H1 (cell line): Measurements from ENCODE around the gene COL26A1. TPM values are rescaled to one million over a fixed set of nuclear protein-coding genes. Genes with fewer than 3 reads are reported as not detected.

Experiments
- ASH2L ChIP-seq: fragments of 200-600, 300-600 bp; sonication (generic); IDR thresholded peaks from one replicate; pipeline ENCODE4 v1.7.1; 2017; ENCODE audit warnings: low read length
- E2F6 ChIP-seq: IDR thresholded peaks from 2 replicates; pipeline ENCODE4 v1.6.1; 2012; ENCODE audit warnings: inconsistent platforms
- EP300 ChIP-seq, 2 experiments: IDR thresholded peaks; 1 replicate in 1 of 2; 2 replicates in 1 of 2; pipeline ENCODE4 v1.6.1; 2011 to 2012; ENCODE audit warnings: low read depth in 2 of 2, low read length in 2 of 2, mild to moderate bottlenecking in 2 of 2, borderline replicate concordance in 1 of 2, inconsistent platforms in 1 of 2, moderate library complexity in 1 of 2
- JUND ChIP-seq: IDR thresholded peaks from 2 replicates; pipeline ENCODE4 v1.6.1; 2011; ENCODE audit warnings: mild to moderate bottlenecking, improper control_type of control experiment, low read length
- polyA plus RNA-seq, 7 experiments: library from polyadenylated mRNA; depleted of rRNA in 3 of 7; stranded (reverse) in 5 of 7; unstranded in 2 of 7; fragments of >200 nt in 5 of 7; fragments of 200-250 nt in 2 of 7; gene quantifications; 1 replicate in 5 of 7; 2 replicates in 1 of 7; 4 replicates in 1 of 7; pipeline versions ENCODE4 v1.2.1 to v1.2.3, GENCODE V29; 2011 to 2013; ENCODE audit warnings: missing spikeins in 2 of 7, mixed read lengths in 2 of 7
- total RNA-seq: library from RNA; stranded (reverse); fragmentation: NEBNext Ultra II Directional; extraction: Animal tissue kit (Norgen Biotek cat#: 25700); gene quantifications from 2 replicates; pipeline ENCODE4 v1.2.1, GENCODE V29; 2021

The COL26A1 gene
- total and polyA plus RNA-seq, 2 of the 8 experiments (the other 6 are each of a cell fraction or from before 2014, with no cell fraction given), result 51.1 to 68.8 TPM

GRCh38 chr7:101602484-101603241, 240.0 kb downstream of the COL26A1 start (continued):
- TF ChIP-seq E2F6, result peak; percentile 24; the same call in 1 of the 2 replicates
- TF ChIP-seq EP300 (IDR thresholded peaks at IDR 0.05; ENCODE audit: borderline replicate concordance in 1 of 2, low read depth in 2 of 2, low read length in 2 of 2), result peak in 1 of 2 experiments; percentile 23; a peak in 1 of 3 replicates
- TF ChIP-seq ASH2L, result peak; percentile 29
- TF ChIP-seq JUND, result 0 out of 2 replicates have a peak, but pooled peaks have one; percentile 5
